ENCODE results near the gene INAFM2.

INAFM2 gene

DNA sequence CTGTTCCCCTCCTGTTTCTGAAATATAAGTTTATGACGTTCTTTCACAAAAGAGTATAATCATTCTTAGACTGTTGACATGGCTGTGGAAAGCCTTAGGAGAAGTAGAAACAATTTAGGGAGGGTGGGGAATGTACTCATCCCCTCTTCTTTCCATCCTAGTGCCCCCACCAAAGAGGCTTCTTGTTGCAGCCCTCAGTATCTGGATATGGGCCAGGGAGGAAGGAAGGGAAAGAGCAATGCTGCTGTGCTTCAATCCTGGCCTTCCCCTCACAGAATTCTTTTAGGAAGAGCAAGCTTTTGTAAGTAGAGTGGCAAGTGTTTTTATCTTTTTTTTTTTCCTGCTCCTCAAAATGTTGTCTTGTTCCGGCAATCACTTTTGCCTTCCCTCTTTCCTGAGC lies 1.7 kb downstream of the INAFM2 start:
- in situ Hi-C loops (cut with MboI; ENCODE audit: low pct_unique_long_range_greater_than_20kb, low sequenced_read_pairs, unreplicated experiment) = no loop called here
- no peak for DNase-seq (ENCODE audit: low spot score)
- TF ChIP-seq, protein P1, sequence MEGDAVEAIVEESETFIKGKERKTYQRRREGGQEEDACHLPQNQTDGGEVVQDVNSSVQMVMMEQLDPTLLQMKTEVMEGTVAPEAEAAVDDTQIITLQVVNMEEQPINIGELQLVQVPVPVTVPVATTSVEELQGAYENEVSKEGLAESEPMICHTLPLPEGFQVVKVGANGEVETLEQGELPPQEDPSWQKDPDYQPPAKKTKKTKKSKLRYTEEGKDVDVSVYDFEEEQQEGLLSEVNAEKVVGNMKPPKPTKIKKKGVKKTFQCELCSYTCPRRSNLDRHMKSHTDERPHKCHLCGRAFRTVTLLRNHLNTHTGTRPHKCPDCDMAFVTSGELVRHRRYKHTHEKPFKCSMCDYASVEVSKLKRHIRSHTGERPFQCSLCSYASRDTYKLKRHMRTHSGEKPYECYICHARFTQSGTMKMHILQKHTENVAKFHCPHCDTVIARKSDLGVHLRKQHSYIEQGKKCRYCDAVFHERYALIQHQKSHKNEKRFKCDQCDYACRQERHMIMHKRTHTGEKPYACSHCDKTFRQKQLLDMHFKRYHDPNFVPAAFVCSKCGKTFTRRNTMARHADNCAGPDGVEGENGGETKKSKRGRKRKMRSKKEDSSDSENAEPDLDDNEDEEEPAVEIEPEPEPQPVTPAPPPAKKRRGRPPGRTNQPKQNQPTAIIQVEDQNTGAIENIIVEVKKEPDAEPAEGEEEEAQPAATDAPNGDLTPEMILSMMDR (IDR thresholded peaks at IDR 0.05; ENCODE audit: extremely low read depth, insufficient read depth, missing control alignments) = no peak

DNA sequence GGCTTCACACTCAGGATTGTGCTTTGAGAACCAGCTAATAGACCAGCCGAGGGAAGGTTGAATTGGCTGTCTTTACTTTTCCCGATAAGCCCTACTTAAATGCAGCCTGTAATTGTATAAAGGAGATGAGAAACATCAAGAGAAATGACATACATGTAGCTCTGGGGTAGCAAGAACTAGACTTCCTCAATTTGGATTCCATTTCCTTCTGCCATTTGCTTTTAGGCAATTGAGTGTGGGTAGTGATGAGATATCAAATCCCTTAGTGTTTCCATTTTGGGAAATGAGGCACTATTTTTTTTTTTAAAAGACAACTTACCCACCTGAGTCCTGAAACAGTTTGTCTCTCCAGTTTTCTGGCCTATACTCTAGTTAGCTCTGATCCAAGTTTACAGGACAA lies 2.2 kb downstream of the INAFM2 start:
- TF ChIP-seq, protein P1 (IDR thresholded peaks at IDR 0.05; ENCODE audit: extremely low read depth, insufficient read depth, missing control alignments) = no peak
- no peak for DNase-seq (ENCODE audit: low spot score)
- in situ Hi-C loops (cut with MboI; ENCODE audit: low pct_unique_long_range_greater_than_20kb, low sequenced_read_pairs, unreplicated experiment) = no loop called here

DNA sequence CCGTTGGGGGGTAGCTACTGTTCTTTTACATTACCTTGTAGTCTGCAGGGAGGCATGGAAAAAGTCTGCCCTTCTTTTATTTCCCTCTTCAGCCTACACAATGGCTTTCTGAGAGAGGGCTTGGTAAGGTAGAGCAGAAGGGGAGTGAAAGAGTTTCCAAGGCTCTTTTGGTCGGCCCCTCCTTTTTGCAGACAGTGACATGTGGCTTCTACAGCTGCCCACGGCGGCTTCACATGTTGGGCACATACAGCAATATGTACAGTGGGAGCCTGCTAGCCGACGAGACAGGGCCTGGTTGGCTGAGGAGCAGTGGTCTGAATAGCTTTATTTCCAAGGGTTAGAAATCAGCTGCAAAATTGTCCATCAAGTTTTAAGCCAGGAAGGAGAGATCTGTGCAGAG lies 4.0 kb downstream of the INAFM2 start:
- TF ChIP-seq, protein P1 (IDR thresholded peaks at IDR 0.05; ENCODE audit: extremely low read depth, insufficient read depth, missing control alignments) = no peak
- no peak for DNase-seq (ENCODE audit: low spot score)
- in situ Hi-C loops (cut with MboI; ENCODE audit: low pct_unique_long_range_greater_than_20kb, low sequenced_read_pairs, unreplicated experiment) = no loop called here

DNA sequence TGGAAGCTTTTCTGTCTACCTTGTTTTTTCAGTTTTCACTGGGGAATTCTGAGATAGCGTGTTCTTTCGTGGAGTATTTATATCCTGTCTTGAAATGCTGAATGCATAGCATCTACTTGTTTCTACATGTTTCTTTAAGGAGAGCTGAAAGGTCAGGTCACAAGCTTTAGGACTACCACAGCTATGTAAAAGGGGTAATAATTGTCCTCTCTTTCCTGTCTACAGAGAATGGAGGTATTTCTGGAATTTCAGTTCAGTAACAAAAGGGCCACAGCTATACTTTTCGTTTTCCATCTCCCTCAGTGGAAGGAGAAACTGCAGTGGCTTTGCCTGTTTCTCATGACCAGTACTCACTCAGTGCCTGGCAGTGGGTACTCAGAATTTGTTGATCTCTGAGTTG lies 4.7 kb downstream of the INAFM2 start:
- in situ Hi-C loops (cut with MboI; ENCODE audit: low pct_unique_long_range_greater_than_20kb, low sequenced_read_pairs, unreplicated experiment) = no loop called here
- DNase-seq (ENCODE audit: low spot score) = no peak
- TF ChIP-seq, protein P1 (IDR thresholded peaks at IDR 0.05; ENCODE audit: extremely low read depth, insufficient read depth, missing control alignments) = no peak

DNA sequence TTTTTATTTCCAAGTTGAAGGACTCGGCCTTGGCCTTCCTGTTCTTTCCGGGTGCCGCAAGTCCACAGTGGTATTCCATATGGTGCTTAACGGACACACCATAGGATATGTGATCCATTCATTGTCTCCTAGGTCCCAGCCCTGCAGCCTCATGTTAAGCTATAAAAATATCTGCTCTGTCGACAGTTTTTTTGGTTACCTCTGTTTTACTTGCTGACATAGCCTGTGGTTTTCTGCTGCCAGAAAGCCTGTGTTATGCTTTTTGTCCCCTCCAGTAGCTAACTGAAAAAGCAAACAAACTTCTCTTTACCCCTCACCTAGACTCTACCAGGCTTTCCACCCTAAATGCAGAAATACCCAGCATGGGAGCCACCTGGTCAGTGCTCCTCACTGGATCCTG lies 5.3 kb downstream of the INAFM2 start:
- in situ Hi-C loops (cut with MboI; ENCODE audit: low pct_unique_long_range_greater_than_20kb, low sequenced_read_pairs, unreplicated experiment) = no loop called here
- TF ChIP-seq, protein P1 (IDR thresholded peaks at IDR 0.05; ENCODE audit: extremely low read depth, insufficient read depth, missing control alignments) = no peak
- no peak for DNase-seq (ENCODE audit: low spot score)

DNA sequence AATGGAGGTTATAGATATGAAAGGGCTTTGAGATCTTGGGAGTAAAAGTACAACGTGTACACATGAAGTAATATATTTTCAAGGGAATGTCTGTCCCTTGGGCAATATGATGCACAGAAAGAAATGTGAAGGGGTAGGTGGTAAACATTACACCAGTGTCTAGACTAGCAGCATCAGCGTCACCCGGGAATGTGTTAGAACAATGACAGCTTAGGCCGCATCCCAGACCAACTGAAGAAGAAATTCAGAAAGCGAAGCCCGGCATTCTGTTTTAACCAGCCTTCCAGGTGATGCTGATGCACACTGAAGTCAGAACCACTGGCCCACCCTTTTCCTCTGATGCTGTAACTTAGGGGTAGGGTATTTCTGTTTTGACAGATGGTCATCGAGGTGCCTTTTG lies 6.3 kb downstream of the INAFM2 start:
- TF ChIP-seq, protein P1 (IDR thresholded peaks at IDR 0.05; ENCODE audit: extremely low read depth, insufficient read depth, missing control alignments) = no peak
- in situ Hi-C loops (cut with MboI; ENCODE audit: low pct_unique_long_range_greater_than_20kb, low sequenced_read_pairs, unreplicated experiment) = no loop called here
- no peak for DNase-seq (ENCODE audit: low spot score)

DNA sequence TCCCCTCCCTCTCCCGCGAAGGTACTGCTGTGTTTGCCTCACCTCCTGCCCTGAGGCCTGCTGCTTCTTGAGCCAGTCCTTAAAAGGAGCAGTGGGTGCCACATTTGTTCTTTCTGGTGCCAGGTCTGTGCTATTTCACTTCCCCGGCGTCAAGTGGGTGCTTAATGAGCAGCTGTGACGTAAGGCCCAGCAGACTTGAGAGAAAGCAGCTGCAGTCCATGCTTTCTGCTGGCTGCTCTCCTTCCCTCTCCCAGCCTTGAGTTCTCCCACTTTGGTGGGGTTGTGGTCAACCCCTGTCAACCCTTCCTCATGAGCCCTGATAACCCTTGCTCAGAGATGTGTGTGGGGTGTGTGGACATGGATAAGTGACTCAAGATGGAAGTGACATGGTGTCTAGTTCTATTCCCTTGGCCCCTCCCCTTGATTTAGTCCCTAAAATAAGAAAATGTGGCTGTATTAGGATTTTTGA lies 6.9 kb downstream of the INAFM2 start:
- in situ Hi-C loops (cut with MboI; ENCODE audit: low pct_unique_long_range_greater_than_20kb, low sequenced_read_pairs, unreplicated experiment) = no loop called here
- DNase-seq (ENCODE audit: low spot score) = no peak
- TF ChIP-seq, protein P1 (IDR thresholded peaks at IDR 0.05; ENCODE audit: extremely low read depth, insufficient read depth, missing control alignments) = no peak
